K562 (cell line): ENCODE data around the gene LAMA2. TPM values are rescaled to one million over a fixed set of nuclear protein-coding genes. Genes with fewer than 3 reads are reported as not detected.

ENCODE experiments used
- ATAC-seq: fragments of 200-7000 bp; cut with Tn5 transposase; 3 replicates; pipeline ENCODE4 v1.9.1; 2020; ENCODE audit warnings: moderate library complexity
- BruUV-seq: library from RNA; stranded (reverse); fragments of 400-500 nt; replicated peaks from 2 replicates; lab custom pipeline; 2021; lab: Mats Ljungman, UMichigan
- CTCF ChIA-PET: fragments of 300-600 bp; formaldehyde crosslinking; extraction: SDS; loops from one replicate; lab custom pipeline; 2021; ENCODE audit warnings: low intra/inter-chr PET ratio; lab: Yijun Ruan, JAX
- POLR2A ChIA-PET: fragments of 300-600, 350-650 bp; sonication (Branson Sonifier 250); formaldehyde crosslinking; extraction: SDS; loops from one replicate; lab custom pipeline; 2021; ENCODE audit warnings: antibody characterized with exemption, inconsistent platforms; lab: Yijun Ruan, JAX
- DNase-seq, 4 experiments: peaks; one replicate each; pipeline versions ENCODE4 v3.0.0 to v3.0.0-alpha.2; 2011 to 2018; ENCODE audit warnings: low spot score in 3 of 4, mixed read lengths in 3 of 4; ENCODE audit errors: extremely low read depth in 1 of 4
- FAIRE-seq: peaks from 2 replicates; lab custom pipeline; 2011; peaks lifted over from hg19 to GRCh38; lab: Jason Lieb, UNC
- H2AFZ ChIP-seq: 2 replicates; pipeline ENCODE4 v1.6.0; 2011; ENCODE audit warnings: low read depth, low read length, control low read depth, inconsistent platforms
- H3K27ac ChIP-seq: fragments of 200-600 bp; 3 replicates; pipeline ENCODE4 v1.8.0; 2011; ENCODE audit warnings: low read depth, mild to moderate bottlenecking, control low read depth, inconsistent platforms, low read length, moderate library complexity, mixed read lengths; ENCODE audit errors: extremely low read depth
- H3K27me3 ChIP-seq, 2 experiments: fragments of 300-600 bp in 1 of 2; 2 replicates in 1 of 2; 3 replicates in 1 of 2; pipeline versions ENCODE4 v1.6.0 to v1.8.0; 2011; ENCODE audit warnings: inconsistent platforms in 2 of 2, low read length in 2 of 2, mild to moderate bottlenecking in 1 of 2, mixed read lengths in 1 of 2, moderate library complexity in 1 of 2; ENCODE audit not compliant: control insufficient read depth in 2 of 2, insufficient read depth in 2 of 2
- H3K36me3 ChIP-seq: fragments of 300-600 bp; 3 replicates; pipeline ENCODE4 v1.8.0; 2011; ENCODE audit warnings: mild to moderate bottlenecking, low read length, inconsistent platforms; ENCODE audit not compliant: control insufficient read depth, insufficient read depth
- H3K4me1 ChIP-seq, 2 experiments: fragments of 200-600 bp in 1 of 2; replicated peaks in 1 of 2; 2 replicates in 1 of 2; 3 replicates in 1 of 2; pipeline versions ENCODE4 v1.5.1 to v1.8.0; 2011; ENCODE audit warnings: inconsistent platforms in 2 of 2, low read length in 2 of 2, mild to moderate bottlenecking in 1 of 2, mixed read lengths in 1 of 2, moderate library complexity in 1 of 2; ENCODE audit not compliant: control insufficient read depth in 2 of 2, insufficient read depth in 2 of 2
- H3K4me2 ChIP-seq: 2 replicates; pipeline ENCODE4 v1.6.1; 2011; ENCODE audit warnings: low read length, control low read depth, inconsistent platforms, mixed read lengths; ENCODE audit not compliant: insufficient read depth
- H3K4me3 ChIP-seq: fragments of 200-600 bp; sonication (generic), shearing (Covaris generic); 2 replicates; pipeline ENCODE4 v1.5.1; 2016; ENCODE audit warnings: control low read depth, inconsistent platforms
- H3K79me2 ChIP-seq: fragments of 200-600 bp; 3 replicates; pipeline ENCODE4 v1.8.0; 2011; ENCODE audit warnings: low read length, inconsistent platforms; ENCODE audit not compliant: control insufficient read depth, insufficient read depth
- H3K9ac ChIP-seq, 2 experiments: 2 replicates each; pipeline versions ENCODE4 v1.6.0 to v1.6.1; 2011; ENCODE audit warnings: low read depth in 2 of 2, low read length in 2 of 2, control low read depth in 1 of 2, inconsistent platforms in 1 of 2, mild to moderate bottlenecking in 1 of 2, mixed read lengths in 1 of 2; ENCODE audit not compliant: insufficient read depth in 1 of 2
- H3K9me1 ChIP-seq: one replicate; pipeline ENCODE4 v1.6.0; 2011; ENCODE audit warnings: inconsistent platforms, mild to moderate bottlenecking, low read length, moderate library complexity; ENCODE audit not compliant: control insufficient read depth, insufficient read depth
- H3K9me3 ChIP-seq: replicated peaks from 2 replicates; pipeline ENCODE4 v1.5.1; 2011; ENCODE audit warnings: low read depth, low read length, inconsistent platforms; ENCODE audit not compliant: control insufficient read depth, insufficient read depth
- H4K20me1 ChIP-seq: replicated peaks from 2 replicates; pipeline ENCODE4 v1.6.1; 2011; ENCODE audit warnings: low read length, inconsistent platforms, mixed read lengths; ENCODE audit not compliant: control insufficient read depth, insufficient read depth
- BDP1 ChIP-seq: IDR thresholded peaks from 3 replicates; pipeline ENCODE4 v1.6.1; 2011; ENCODE audit not compliant: insufficient read length, insufficient read depth
- BMI1 ChIP-seq: fragments of 150-350 bp; IDR thresholded peaks from 2 replicates; pipeline ENCODE4 v1.6.1; 2014; ENCODE audit warnings: low read length
- CBFB ChIP-seq: sonication (generic); formaldehyde crosslinking; IDR thresholded peaks from 2 replicates; pipeline ENCODE4 v1.4.0; 2020; ENCODE audit warnings: mild to moderate bottlenecking, missing genetic modification reagents
- ELF4 ChIP-seq: fragments of 450-650 bp; formaldehyde crosslinking; IDR thresholded peaks from 2 replicates; pipeline ENCODE4 v1.4.0; 2022; ENCODE audit warnings: missing genetic modification characterization
- FOSL1 ChIP-seq: fragments of 200-800 bp; sonication (Bioruptor generic); conservative IDR thresholded peaks from 2 replicates; pipeline ENCODE4 v1.6.1; 2016; ENCODE audit warnings: missing genetic modification characterization, missing compliant biosample characterization
- FOXA3 ChIP-seq, 2 experiments: fragments of 450-650 bp in 1 of 2; sonication (generic) in 1 of 2; formaldehyde crosslinking; IDR thresholded peaks in 1 of 2; conservative IDR thresholded peaks in 1 of 2; 2 replicates each; pipeline versions ENCODE4 v1.4.0 to v1.8.0; 2020 to 2022; ENCODE audit warnings: mild to moderate bottlenecking in 2 of 2, missing genetic modification reagents in 1 of 2
- KLF1 ChIP-seq: fragments of 450-650 bp; IDR thresholded peaks from 2 replicates; pipeline ENCODE4 v1.6.1; 2016; ENCODE audit warnings: missing genetic modification characterization, missing compliant biosample characterization
- MYNN ChIP-seq, 2 experiments: sonication (generic); formaldehyde crosslinking in 1 of 2; IDR thresholded peaks; 2 replicates each; pipeline versions ENCODE4 v1.5.0 to v1.6.1; 2016 to 2020; ENCODE audit warnings: antibody characterized with exemption in 1 of 2, missing genetic modification reagents in 1 of 2
- OTX1 ChIP-seq: fragments of 450-650 bp; formaldehyde crosslinking; IDR thresholded peaks from 2 replicates; pipeline ENCODE4 v1.4.0; 2022; ENCODE audit warnings: mild to moderate bottlenecking
- PHF21A ChIP-seq: fragments of 450-650 bp; IDR thresholded peaks from 2 replicates; pipeline ENCODE4 v1.6.1; 2017; ENCODE audit warnings: low read depth, borderline replicate concordance
- RAD21 ChIP-seq, 2 experiments: fragments of 250-450 bp in 1 of 2; fragments of 450-650 bp in 1 of 2; sonication (Bioruptor Pico) in 1 of 2; formaldehyde crosslinking in 1 of 2; IDR thresholded peaks in 1 of 2; conservative IDR thresholded peaks in 1 of 2; 2 replicates each; pipeline versions ENCODE4 v1.4.0 to v1.8.0; 2020 to 2022; ENCODE audit warnings: mild to moderate bottlenecking in 2 of 2, moderate library complexity in 1 of 2
- RFX7 ChIP-seq: fragments of 250-450 bp; sonication (Bioruptor Pico); IDR thresholded peaks from 2 replicates; pipeline ENCODE4 v1.5.1; 2021; ENCODE audit warnings: mild to moderate bottlenecking
- SMAD1 ChIP-seq: fragments of 150-350 bp; IDR thresholded peaks from 2 replicates; pipeline ENCODE4 v1.6.1; 2014; ENCODE audit warnings: low read length, low read depth; ENCODE audit not compliant: partially characterized antibody
- SMARCC2 ChIP-seq: fragments of 450-650 bp; IDR thresholded peaks from 2 replicates; pipeline ENCODE4 v1.6.1; 2017; ENCODE audit warnings: antibody characterized with exemption, moderate library complexity, mild to moderate bottlenecking, low read depth
- SNAPC5 ChIP-seq: fragments of 250-450 bp; sonication (Bioruptor Pico); IDR thresholded peaks from 2 replicates; pipeline ENCODE4 v1.8.0; 2021; ENCODE audit warnings: moderate library complexity, mild to moderate bottlenecking, inconsistent platforms
- SUPT5H ChIP-seq: fragments of 450-650 bp; IDR thresholded peaks from 2 replicates; pipeline ENCODE4 v1.6.1; 2016
- TEAD4 ChIP-seq, 2 experiments: sonication (generic) in 1 of 2; formaldehyde crosslinking in 1 of 2; IDR thresholded peaks; 2 replicates each; pipeline versions ENCODE4 v1.6.1 to v1.8.0; 2012 to 2022; ENCODE audit warnings: borderline replicate concordance in 1 of 2, inconsistent platforms in 1 of 2, low read length in 1 of 2, mild to moderate bottlenecking in 1 of 2, missing genetic modification reagents in 1 of 2
- ZNF551 ChIP-seq: fragments of 250-450 bp; sonication (Bioruptor Pico); IDR thresholded peaks from 2 replicates; pipeline ENCODE4 v1.5.0; 2021; ENCODE audit warnings: mild to moderate bottlenecking, moderate library complexity
- WGBS: fragments of 100-300 bp; shearing (Covaris generic); methylation state at CpG from one replicate; pipeline ENCODE4 v1.1.6; 2016; ENCODE audit warnings: low coverage, mixed read lengths; ENCODE audit not compliant: insufficient coverage; ENCODE audit errors: missing lambda C conversion rate; 5-methylcytosine and 5-hydroxymethylcytosine counted together
- in situ Hi-C: fragments of 300-500 bp; cut with MboI; formaldehyde crosslinking; loops from 4 replicates; pipeline ENCODE4 v1.15.0; 2018; ENCODE audit warnings: inconsistent platforms, mixed read lengths
- intact Hi-C: fragments of 100-400 bp; cut with micrococcal nuclease; formaldehyde crosslinking; loops from 2 replicates; pipeline ENCODE4 v1.14.2; 2022
- polyA plus RNA-seq, 8 experiments: library from polyadenylated mRNA; depleted of rRNA in 4 of 8; stranded (reverse) in 5 of 8; unstranded in 3 of 8; fragments of >200 nt; fragmentation: Nextera tagmentation in 2 of 8; fragmentation: Illumina TruSeq in 1 of 8; extraction: Ambion mirVana in 2 of 8; extraction: Trizol in 1 of 8; gene quantifications; 2 replicates each; pipeline versions ENCODE4 v1.2.1 to v1.2.3, GENCODE V29; 2011 to 2014; ENCODE audit warnings: inconsistent platforms in 1 of 8, missing spikeins in 1 of 8
- total RNA-seq, 7 experiments: library from RNA; depleted of rRNA in 6 of 7; stranded (reverse); fragments of >200 nt in 6 of 7; fragmentation: Illumina TruSeq in 2 of 7; extraction: Trizol in 2 of 7; gene quantifications; 2 replicates each; pipeline versions ENCODE4 v1.2.1 to v1.2.3, GENCODE V29; 2011 to 2021; ENCODE audit warnings: low replicate concordance in 1 of 7

Gene LAMA2
- total and polyA plus RNA-seq, 9 of the 15 experiments (the other 6 are each of a cell fraction or from before 2014, with no cell fraction given): 0.04 to 1.5 (median 0.36) TPM

GRCh38 chr6:128855581-128856085, 27.3 kb upstream of the LAMA2 start:
- no peaks in the 10 kb centered on the region for H3K27me3 ChIP-seq
- BruUV-seq: no TSS peak
- ATAC-seq (no peak), DNase-seq (no peak), FAIRE-seq (no peak)
- intact Hi-C loops: no loop called here
- no peak overlapping the region for H3K4me2 ChIP-seq
- H3K9me3 ChIP-seq: no peaks in the 10 kb centered on the region
- H3K9me1 ChIP-seq: no peaks in the 10 kb centered on the region
- H2AFZ ChIP-seq: no peak overlapping the region
- no peak overlapping the region for H3K9ac ChIP-seq
- no peaks in the 10 kb centered on the region for H4K20me1 ChIP-seq
- no peaks in the 10 kb centered on the region for H3K4me1 ChIP-seq
- no peaks in the 10 kb centered on the region for H3K36me3 ChIP-seq
- ChIA-PET CTCF (no interaction called here), POLR2A (no interaction called here)
- no peak for TF ChIP-seq SMAD1
- 0% methylated on average over 5 of the region's 5 CpGs for WGBS
- in situ Hi-C loops: no loop called here
- no peak overlapping the region for H3K27ac ChIP-seq
- H3K79me2 ChIP-seq: no peaks in the 10 kb centered on the region
- H3K4me3 ChIP-seq: no peak overlapping the region

- Histone ChIP-seq H3K9me1 (no peaks in the 10 kb centered on the region), H3K9me3 (no peaks in the 10 kb centered on the region), H3K27ac (no peak overlapping the region), H3K27me3 (no peaks in the 10 kb centered on the region), H4K20me1 (no peaks in the 10 kb centered on the region), H3K4me3 (no peak overlapping the region), H2AFZ (no peak overlapping the region), H3K79me2 (no peaks in the 10 kb centered on the region), H3K4me2 (no peak overlapping the region), H3K4me1 (no peaks in the 10 kb centered on the region), H3K9ac (no peak overlapping the region), H3K36me3 (no peaks in the 10 kb centered on the region)
- WGBS: 0% methylated on average over 5 of the region's 5 CpGs
- in situ Hi-C loops: no loop called here
- no peak for DNase-seq
- TF ChIP-seq MYNN (IDR thresholded peaks at IDR 0.05) (no peak), MYNN (CRISPR knock-in tag; IDR thresholded peaks at IDR 0.05) (no peak), SNAPC5 (CRISPR knock-in tag) (no peak), KLF1 (tag) (no peak), ELF4 (CRISPR knock-in tag) (no peak), ZNF551 (CRISPR knock-in tag) (no peak), BDP1 (no peak), CBFB (no peak), BMI1 (no peak), FOXA3 (CRISPR knock-in tag; conservative IDR thresholded peaks at IDR 0.05 in 1 of 2, IDR thresholded peaks at IDR 0.05 in 1 of 2) (no peak), OTX1 (CRISPR knock-in tag) (no peak), TEAD4 (IDR thresholded peaks at IDR 0.05; ENCODE audit: low read length) (no peak), TEAD4 (CRISPR knock-in tag; IDR thresholded peaks at IDR 0.05; ENCODE audit: borderline replicate concordance) (no peak), SUPT5H (no peak), PHF21A (no peak), RFX7 (CRISPR knock-in tag) (no peak), FOSL1 (no peak), RAD21 (CRISPR knock-in tag; conservative IDR thresholded peaks at IDR 0.05 in 1 of 2, IDR thresholded peaks at IDR 0.05 in 1 of 2) (no peak), SMARCC2 (no peak)
- BruUV-seq: no TSS peak
- intact Hi-C loops: no loop called here
- no peak for FAIRE-seq
- ATAC-seq: no peak
- ChIA-PET POLR2A (no interaction called here), CTCF (no interaction called here)
Observed at GRCh38 chr6:128857806-128858205, 25.1 kb upstream of the LAMA2 start.
